PC-9 (cell line): ENCODE data around the gene PDE1C.

ENCODE experiments used
- EZH2 ChIP-seq: fragments of 200-600 bp; sonication (generic); IDR thresholded peaks from 2 replicates; pipeline ENCODE4 v1.8.0; 2017; ENCODE audit warnings: antibody characterized with exemption, low read depth
- TF ChIP-seq, protein P1 (sequence below): fragments of 200-600 bp; sonication (generic); conservative IDR thresholded peaks from 2 replicates; pipeline ENCODE4 v1.6.1; 2017; ENCODE audit warnings: mixed run types, antibody characterized with exemption, mild to moderate bottlenecking, moderate library complexity

DNA sequence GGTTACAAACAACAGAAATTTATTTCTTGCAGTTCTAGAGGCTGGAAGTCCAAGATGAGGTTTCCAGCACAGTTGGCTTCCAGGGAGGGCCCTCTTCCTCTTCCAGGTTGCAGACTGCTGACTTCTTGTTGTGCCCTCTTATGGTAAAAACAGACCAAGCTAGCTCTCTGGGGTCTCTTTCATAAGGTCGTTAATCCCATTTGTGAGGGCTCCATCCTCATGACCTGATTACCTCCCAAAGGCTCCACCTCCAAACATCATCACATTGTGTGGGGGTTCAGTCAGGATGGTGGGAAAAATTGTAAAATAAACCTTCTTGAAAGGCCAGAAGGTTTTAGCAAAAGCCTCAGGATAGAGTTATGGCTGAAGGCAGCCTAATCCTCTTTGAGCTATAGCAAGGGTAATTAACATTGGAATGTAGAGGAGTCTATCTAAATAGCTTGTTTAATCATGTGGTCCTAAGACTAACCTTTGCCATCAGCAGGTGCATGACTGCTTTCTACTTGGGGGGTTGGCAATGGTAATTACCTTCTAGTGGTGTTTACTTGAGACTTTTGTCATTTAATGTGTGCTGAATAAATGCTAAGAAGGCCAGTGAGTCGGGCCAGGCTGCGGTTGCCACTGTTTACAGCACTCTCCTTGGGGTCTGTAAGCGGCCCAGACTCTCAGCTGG is 302.4 kb downstream of the PDE1C start:
- TF ChIP-seq, protein P1, sequence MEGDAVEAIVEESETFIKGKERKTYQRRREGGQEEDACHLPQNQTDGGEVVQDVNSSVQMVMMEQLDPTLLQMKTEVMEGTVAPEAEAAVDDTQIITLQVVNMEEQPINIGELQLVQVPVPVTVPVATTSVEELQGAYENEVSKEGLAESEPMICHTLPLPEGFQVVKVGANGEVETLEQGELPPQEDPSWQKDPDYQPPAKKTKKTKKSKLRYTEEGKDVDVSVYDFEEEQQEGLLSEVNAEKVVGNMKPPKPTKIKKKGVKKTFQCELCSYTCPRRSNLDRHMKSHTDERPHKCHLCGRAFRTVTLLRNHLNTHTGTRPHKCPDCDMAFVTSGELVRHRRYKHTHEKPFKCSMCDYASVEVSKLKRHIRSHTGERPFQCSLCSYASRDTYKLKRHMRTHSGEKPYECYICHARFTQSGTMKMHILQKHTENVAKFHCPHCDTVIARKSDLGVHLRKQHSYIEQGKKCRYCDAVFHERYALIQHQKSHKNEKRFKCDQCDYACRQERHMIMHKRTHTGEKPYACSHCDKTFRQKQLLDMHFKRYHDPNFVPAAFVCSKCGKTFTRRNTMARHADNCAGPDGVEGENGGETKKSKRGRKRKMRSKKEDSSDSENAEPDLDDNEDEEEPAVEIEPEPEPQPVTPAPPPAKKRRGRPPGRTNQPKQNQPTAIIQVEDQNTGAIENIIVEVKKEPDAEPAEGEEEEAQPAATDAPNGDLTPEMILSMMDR, result no peak
- no peak for TF ChIP-seq EZH2
